Activated CD8-positive, alpha-beta memory T cell treated with anti-CD3 and anti-CD28 coated beads for 48 hours (primary cell): ENCODE data around the gene CNTN4.

ENCODE experiments used
- DNase-seq, 3 experiments: peaks; one replicate each; pipeline ENCODE4 v3.0.0-alpha.2; 2020; ENCODE audit warnings: low read depth in 2 of 3, low spot score in 2 of 3

CNTN4 gene

GRCh38 chr3:2261747-2262146, 163.1 kb downstream of the CNTN4 start:
- DNase-seq = no peak

- no peak for DNase-seq
Observed at GRCh38 chr3:2262204-2262603, 163.5 kb downstream of the CNTN4 start.

GRCh38 chr3:2266606-2267005, 167.9 kb downstream of the CNTN4 start:
- DNase-seq = no peak

GRCh38 chr3:2268779-2269178, 170.1 kb downstream of the CNTN4 start:
- no peak for DNase-seq

DNA sequence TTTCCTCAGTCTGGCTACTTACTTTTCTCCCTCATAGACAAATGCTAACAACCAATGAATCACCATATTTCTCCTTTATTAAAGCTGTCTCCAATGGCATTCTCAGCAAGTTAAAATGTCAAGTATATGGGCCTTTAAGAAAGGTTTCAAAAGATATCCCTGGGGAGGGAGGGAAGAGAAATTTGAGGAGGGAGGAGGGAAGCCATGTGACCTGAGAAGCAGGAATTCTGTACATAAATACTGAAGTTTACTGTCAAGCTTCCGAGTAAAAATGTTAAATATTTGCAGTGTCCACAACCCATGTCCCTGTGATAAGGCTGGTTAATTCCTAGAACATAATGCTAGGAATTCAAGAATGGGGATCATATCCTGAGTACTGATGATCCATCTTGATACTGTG, 175.9 kb downstream of the CNTN4 start:
- no peak for DNase-seq

- no peak for DNase-seq
Observed at GRCh38 chr3:2283818-2284217, 185.2 kb downstream of the CNTN4 start.

DNA sequence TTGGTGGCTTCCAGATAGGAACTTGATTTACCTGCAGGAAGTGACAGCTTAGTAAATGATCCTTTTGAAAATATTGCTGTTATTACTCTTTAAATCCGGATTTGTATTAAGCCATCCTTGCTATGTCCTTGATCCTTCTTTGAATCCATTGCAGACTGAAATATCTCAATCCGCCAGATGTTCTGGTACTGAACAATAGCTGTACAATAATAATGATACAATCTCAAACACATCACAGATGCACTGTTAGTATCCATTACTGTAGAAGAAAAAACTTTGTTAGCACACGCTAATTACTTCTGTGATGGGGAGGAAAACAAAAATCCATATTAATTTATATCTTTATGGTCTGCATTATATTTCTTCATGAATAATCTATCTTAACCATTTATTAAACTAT, 202.3 kb downstream of the CNTN4 start:
- DNase-seq = no peak

- no peak for DNase-seq
Observed at GRCh38 chr3:2301361-2301760, 202.7 kb downstream of the CNTN4 start.

DNA sequence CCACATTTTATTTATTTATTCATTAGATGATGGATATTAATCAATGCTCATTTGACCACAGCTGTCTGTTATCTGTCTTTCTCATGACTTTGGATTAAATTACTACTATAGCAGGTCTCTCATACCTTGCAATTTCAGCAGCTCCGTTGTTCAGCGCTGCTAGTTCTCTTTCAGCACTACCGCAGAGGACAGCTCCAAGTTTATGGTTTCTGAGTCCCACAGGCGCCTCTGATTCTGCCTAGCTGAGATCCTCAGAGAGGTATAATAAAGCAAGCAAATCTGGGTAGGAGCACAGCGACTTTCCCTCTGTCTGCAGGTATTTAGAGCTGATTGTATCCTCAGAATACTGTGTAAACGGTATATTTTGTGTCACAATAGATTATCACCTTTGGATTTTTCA, 204.9 kb downstream of the CNTN4 start:
- DNase-seq = no peak

- no peak for DNase-seq
Observed at GRCh38 chr3:2311022-2311421, 212.4 kb downstream of the CNTN4 start.

DNA sequence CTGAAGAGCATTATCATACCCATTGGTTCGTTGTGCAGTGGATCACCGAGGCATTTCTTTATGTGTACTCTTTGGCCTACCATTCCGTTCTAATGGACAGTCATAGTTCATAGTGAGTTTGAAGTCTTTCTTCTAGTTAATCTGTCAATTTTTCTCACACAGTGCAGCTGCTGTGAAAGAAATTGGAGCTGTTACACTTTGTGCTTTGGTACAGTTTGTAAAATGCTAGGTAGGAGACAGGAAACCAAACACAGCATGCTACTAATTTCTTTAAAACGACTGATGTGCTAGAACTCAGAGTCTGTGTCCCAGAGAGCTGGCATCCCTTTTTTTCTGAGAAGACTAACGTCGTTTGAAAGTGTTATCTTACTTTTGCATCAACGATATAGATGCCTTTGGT, 218.9 kb downstream of the CNTN4 start:
- no peak for DNase-seq

DNA sequence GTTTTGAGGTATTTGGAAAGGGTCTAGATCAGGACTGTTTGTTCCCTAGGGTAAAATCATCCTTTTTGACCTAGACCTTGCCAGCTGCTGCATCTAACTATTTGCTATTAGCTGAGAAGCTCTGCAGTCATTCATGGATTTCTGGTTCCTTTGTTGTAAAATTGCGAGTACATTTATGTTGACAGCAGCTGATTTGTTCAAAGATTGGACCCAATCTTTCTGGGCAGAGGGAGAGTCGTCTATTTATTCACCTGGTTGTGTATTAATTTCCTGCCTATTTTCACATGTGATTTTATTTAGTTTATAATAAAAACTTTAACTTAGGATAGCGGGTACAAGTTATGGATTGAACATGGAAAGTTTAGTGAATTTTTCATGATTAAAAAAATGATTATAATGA, 236.3 kb downstream of the CNTN4 start:
- DNase-seq = no peak

- DNase-seq = no peak
Observed at GRCh38 chr3:2343031-2343682, 244.5 kb downstream of the CNTN4 start.

- DNase-seq = no peak
Observed at GRCh38 chr3:2352134-2352762, 253.6 kb downstream of the CNTN4 start.

GRCh38 chr3:2354702-2355101, 256.0 kb downstream of the CNTN4 start:
- no peak for DNase-seq

DNA sequence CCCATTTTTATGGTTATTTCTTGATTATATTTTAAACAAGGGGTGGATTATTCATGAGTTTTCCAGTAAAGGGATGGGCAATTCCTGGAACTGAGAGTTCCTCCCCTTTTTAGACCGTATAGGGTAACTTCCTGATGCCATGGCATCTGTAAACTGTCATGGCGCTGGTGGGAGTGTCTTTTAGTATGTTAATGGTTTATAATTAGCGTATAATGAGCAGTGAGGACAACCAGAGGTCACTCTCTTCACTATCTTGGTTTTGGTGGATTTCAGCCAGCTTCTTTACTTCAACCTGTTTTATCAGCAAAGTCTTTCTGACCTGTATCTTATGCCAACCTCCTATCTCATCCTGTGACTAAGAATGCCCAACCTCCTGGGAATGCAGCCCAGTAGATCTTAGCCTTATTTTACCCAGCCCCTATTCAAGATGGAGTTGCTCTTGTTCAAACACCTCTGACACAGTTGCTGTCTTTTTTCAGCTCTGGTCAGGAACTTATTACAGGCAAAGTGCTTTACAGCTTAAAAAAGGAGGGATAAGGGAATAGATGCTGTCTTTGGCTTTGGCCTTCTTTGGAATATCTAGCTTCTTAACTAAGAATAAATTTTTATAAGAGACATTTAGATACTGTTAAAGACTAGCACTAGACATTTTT, 257.8 kb downstream of the CNTN4 start:
- DNase-seq = no peak

DNA sequence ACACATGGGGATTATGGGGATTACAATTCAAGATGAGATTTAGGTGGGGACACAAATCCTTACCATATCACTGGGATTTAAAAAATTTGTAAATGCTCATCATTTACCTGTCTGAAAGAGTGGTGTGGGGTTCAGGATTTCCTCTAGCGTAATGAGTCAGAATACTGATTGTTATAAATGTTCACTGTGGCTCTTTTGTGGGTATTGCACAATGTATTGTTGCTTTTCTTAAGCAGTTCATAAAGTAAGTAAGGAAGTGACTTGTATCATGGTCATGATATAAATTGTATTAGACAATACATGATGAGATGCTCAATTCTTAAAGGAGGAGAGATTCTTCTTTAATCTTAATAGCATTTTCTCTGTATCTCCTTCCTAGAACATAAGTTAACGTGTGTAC, 262.1 kb downstream of the CNTN4 start:
- DNase-seq = no peak

GRCh38 chr3:2362122-2362521, 263.5 kb downstream of the CNTN4 start:
- DNase-seq = no peak

DNA sequence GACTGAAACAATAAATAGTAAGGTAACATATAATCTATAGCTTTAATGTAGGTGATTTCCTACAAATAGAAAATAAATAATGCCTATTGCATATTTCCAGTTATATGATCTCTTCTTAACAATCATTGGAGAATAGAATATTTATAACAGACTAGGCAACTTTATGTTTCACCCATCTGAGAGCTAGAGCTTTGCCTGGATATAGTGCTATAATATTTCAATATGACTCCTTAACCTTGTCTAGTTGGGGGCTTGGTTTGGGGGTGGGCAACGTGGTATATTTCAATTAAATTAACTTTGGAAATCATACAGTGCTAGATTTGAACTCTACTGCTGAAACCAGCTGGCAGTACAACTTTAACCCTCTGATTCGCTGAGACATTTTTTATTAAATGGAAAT, 265.2 kb downstream of the CNTN4 start:
- DNase-seq = no peak

- no peak for DNase-seq
Observed at GRCh38 chr3:2370317-2370716, 271.7 kb downstream of the CNTN4 start.

- no peak for DNase-seq
Observed at GRCh38 chr3:2372306-2372705, 273.6 kb downstream of the CNTN4 start.

- no peak for DNase-seq
Observed at GRCh38 chr3:2375376-2375775, 276.7 kb downstream of the CNTN4 start.

DNA sequence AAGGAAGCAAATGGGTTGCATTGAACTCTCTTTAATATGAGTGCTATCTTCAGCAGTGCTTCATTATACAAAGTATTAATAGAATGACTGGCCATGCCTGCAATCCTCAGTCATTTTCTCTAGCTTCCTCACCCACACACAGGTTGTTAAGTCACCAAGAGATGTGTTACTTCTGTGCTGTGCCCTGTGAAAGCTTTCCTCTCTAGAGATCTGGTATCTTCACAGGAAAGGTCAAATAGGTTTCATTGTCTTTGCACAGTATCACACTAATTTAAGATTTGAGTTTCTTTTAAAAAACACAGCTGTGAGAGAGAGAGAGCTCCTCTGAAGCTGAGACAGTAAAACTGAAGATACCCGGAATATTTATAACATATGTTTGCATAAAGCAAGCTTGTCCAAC, 278.6 kb downstream of the CNTN4 start:
- DNase-seq = no peak
